Epidermal melanocyte (primary cell): ENCODE data around the gene SFSWAP.
"Not testable (repeated sequence)": the region's sequence is repeated elsewhere in the genome, so short reads cannot be mapped to it uniquely, and the experiment has no call there.

Experiments used
- DNase-seq: peaks from one replicate; pipeline ENCODE4 v3.0.0; 2011; ENCODE audit warnings: low spot score; ENCODE audit not compliant: insufficient read length

SFSWAP gene

GRCh38 chr12:131735153-131735456 lies 24.2 kb downstream of the SFSWAP start:
- DNase-seq, result no peak

DNA sequence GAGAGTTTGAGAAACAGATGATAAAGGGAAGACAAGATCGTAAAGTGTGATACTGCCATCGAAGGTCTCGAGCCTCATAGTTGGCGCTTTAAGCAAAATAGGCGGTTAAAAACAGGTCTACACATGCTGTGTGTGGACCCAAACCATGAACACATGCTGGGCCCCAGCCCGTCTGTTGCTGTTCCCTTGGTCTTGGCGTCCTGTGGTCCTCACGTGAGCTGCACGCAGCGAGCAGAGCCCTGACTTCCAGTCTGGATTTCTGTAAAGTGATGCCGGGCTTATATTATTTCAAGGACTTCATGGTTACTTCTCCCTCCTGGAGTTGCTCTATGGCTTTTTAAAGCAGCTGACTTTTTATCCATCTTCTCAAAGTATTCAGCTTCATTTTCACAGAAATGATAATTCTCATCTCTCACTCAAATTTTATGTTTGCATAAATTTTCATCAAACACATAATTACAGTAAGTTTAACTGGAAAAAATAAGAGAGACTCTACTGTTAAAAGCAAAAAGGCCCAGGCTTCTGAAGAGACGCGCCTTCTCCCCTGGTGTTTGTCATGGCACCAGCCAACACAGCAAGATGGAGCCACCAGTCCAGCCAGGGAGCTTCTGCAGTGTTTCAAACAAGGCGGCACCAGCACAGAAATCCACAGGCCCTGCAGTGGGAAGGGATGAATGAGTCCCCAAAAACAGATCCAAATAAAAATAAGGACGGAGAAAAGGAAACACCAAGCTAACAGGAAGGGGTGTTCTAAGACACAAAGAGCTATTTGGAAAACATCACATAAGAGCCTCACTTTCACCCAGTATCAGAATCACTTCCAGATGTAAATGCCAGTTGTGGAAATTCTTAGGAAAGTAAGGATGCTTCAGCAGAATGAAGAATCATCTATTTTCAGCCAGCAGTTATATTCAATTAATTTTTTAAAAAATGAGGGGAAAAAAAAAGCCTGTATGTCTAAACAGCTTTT lies 24.9 kb downstream of the SFSWAP start:
- no peak for DNase-seq

- no peak for DNase-seq
Measured at GRCh38 chr12:131736446-131737149, 25.7 kb downstream of the SFSWAP start.

- DNase-seq, result peak; percentile 30
Measured at GRCh38 chr12:131737150-131737827, 26.4 kb downstream of the SFSWAP start.

GRCh38 chr12:131738196-131738595 lies 27.3 kb downstream of the SFSWAP start:
- DNase-seq, result peak; percentile 73

- no peak for DNase-seq
Measured at GRCh38 chr12:131740626-131741025, 29.7 kb downstream of the SFSWAP start.

- DNase-seq, result not testable (repeated sequence)
Measured at GRCh38 chr12:131742761-131743160, 31.9 kb downstream of the SFSWAP start.

- DNase-seq, result not testable (repeated sequence)
Measured at GRCh38 chr12:131743410-131743809, 32.5 kb downstream of the SFSWAP start.

DNA sequence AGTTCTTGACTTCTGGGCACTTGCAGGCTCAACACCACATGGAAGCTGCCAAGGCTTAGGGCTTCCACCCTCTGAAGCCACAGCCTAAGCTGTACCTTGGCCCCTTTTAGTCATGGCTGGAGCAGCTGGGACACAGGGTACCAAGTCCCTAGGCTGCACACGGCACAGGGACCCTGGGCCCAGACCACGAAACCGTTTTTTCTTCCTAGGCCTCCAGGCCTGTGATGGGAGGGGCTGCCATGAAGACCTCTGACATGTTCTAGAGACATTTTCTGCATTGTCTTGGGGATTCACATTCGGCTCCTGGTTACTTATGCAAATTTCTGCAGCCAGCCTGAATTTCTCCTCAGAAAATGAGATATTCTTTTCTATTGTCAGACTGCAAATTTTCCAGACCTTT lies 33.0 kb downstream of the SFSWAP start:
- DNase-seq, result not testable (repeated sequence)

GRCh38 chr12:131744675-131745074 lies 33.8 kb downstream of the SFSWAP start:
- DNase-seq, result not testable (repeated sequence)

GRCh38 chr12:131745706-131746105 lies 34.8 kb downstream of the SFSWAP start:
- DNase-seq, result no peak

- peak; percentile 43 for DNase-seq
Measured at GRCh38 chr12:131747276-131748177, 36.6 kb downstream of the SFSWAP start.

DNA sequence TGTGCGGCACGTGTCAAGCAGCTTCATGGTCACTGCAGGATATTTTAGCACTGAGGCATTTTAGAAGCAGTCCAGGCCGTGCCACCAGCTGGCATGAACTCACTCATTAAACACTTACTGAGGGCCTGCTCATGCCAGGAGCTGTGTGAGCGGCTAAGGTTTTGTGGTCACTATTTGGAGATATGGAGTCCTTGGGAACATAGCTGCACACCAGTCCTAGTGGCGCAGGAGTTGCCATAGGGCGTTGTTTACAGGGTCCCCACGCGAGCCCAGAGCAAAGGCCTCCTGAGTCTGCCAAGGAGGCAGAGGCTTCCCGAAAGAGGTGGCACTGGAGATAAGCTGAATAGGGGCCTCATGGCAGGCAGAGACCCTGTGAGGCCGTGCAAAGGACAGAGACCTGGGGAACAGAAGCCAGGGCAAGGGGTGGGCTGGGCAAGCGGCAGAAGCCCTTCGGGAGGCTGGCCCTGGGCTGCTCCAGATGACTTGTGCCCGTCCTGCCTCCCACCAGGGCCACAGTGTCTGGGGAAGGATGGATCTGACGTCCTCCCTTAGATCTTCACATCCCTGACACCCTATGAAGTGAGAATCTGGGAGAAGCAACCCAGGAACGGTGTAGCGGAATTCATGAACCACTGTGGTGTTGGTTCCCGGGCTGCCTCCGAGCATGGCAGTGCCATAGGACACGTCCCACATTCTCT lies 38.9 kb downstream of the SFSWAP start:
- DNase-seq, result no peak

DNA sequence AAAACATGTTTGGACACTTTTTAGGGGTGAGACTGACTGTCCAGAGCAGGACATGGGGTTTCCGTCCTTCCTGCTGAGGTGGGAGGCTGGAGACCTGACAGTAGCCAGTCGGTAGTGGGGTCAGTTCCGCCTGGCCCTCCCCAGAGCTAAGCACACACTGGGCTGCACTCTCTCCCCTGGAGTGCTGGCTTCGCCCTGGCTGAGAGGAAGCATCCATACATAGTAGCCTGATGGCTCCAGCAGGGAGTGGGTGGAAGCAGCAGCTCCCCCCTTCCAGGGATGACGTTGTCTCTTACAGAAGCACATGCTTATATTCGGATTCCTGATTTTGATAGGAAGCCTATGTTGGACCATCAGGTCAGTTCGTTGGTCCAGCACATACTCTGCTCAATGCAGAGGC lies 40.4 kb downstream of the SFSWAP start:
- DNase-seq, result no peak

- DNase-seq, result no peak
Measured at GRCh38 chr12:131752451-131752850, 41.6 kb downstream of the SFSWAP start.

GRCh38 chr12:131753005-131753404 lies 42.1 kb downstream of the SFSWAP start:
- no peak for DNase-seq

- DNase-seq, result no peak
Measured at GRCh38 chr12:131753757-131754156, 42.9 kb downstream of the SFSWAP start.

GRCh38 chr12:131754184-131754583 lies 43.3 kb downstream of the SFSWAP start:
- DNase-seq, result no peak

GRCh38 chr12:131755305-131756113 lies 44.6 kb downstream of the SFSWAP start:
- no peak for DNase-seq
